ENCODE data around the gene ABCB1. TPM values are rescaled to one million over a fixed set of nuclear protein-coding genes. Genes with fewer than 3 reads are reported as not detected.

ABCB1 gene
- total and polyA plus RNA-seq, 3 donors from 2014 or later: 6.5 to 8.6 (median 7.1) TPM

DNA sequence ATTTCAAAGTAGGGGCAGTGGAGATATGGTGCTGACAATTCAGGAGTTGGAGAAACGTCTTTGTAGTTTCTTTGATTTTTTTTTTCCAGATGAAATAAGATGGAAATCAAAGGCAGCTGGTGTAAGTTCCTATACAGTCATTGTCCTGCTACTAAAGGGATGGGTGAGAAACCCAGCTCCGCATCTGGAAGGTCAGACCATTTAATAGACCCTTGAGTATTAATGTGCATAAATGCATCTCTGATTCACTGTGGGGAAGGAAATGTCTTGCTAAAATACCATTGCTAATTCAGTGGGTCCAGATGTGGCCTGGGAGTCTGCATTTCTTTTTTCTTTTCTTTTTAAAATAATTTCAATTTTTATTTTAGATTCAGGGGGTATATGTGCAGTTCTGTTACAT lies 140.7 kb downstream of the ABCB1 start:
- H3K27ac ChIP-seq: no peak overlapping the region
- no peak for DNase-seq
- H3K27me3 ChIP-seq: no peaks in the 10 kb centered on the region
- 82 to 86% methylated on average over 2 of the region's 2 CpGs for WGBS, 2 donors
- intact Hi-C loops (cut with DNase I; ENCODE audit: low total_unique reads): no loop called here
- H3K4me3 ChIP-seq: no peak overlapping the region
- no peaks in the 10 kb centered on the region for H3K36me3 ChIP-seq (ENCODE audit: low read depth, missing control alignments)
- H3K9me3 ChIP-seq: no peaks in the 10 kb centered on the region
- TF ChIP-seq POLR2A (IDR thresholded peaks at IDR 0.05): no peak
- TF ChIP-seq, protein P1, sequence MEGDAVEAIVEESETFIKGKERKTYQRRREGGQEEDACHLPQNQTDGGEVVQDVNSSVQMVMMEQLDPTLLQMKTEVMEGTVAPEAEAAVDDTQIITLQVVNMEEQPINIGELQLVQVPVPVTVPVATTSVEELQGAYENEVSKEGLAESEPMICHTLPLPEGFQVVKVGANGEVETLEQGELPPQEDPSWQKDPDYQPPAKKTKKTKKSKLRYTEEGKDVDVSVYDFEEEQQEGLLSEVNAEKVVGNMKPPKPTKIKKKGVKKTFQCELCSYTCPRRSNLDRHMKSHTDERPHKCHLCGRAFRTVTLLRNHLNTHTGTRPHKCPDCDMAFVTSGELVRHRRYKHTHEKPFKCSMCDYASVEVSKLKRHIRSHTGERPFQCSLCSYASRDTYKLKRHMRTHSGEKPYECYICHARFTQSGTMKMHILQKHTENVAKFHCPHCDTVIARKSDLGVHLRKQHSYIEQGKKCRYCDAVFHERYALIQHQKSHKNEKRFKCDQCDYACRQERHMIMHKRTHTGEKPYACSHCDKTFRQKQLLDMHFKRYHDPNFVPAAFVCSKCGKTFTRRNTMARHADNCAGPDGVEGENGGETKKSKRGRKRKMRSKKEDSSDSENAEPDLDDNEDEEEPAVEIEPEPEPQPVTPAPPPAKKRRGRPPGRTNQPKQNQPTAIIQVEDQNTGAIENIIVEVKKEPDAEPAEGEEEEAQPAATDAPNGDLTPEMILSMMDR (IDR thresholded peaks at IDR 0.05): no peak
- no peaks in the 10 kb centered on the region for H3K4me1 ChIP-seq

DNA sequence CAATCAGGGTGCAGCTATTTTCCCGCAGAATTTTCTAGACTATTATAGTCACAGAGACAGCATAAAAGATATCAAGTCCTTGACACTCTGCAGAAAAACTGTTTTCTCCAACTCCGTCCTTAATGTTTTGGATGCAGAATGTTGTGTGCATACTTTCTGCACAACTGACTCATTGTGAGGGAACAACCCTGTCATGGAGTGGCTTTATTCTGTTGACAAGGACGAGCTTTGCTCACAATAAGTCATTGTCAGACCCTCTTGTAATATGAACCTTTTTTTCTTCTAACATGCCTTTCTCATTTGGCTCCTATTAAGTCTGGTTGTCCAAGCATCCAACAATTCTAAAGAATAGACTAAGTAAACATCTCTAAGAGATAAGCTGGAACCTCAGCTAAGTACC lies 142.5 kb downstream of the ABCB1 start:
- Histone ChIP-seq H3K9me3 (no peaks in the 10 kb centered on the region), H3K27ac (no peak overlapping the region), H3K27me3 (no peaks in the 10 kb centered on the region), H3K4me3 (no peak overlapping the region), H3K4me1 (no peaks in the 10 kb centered on the region), H3K36me3 (ENCODE audit: low read depth, missing control alignments) (no peaks in the 10 kb centered on the region)
- no peak for DNase-seq
- intact Hi-C loops (cut with DNase I; ENCODE audit: low total_unique reads): no loop called here
- 70 to 76% methylated on average over 3 of the region's 3 CpGs for WGBS, 2 donors
- TF ChIP-seq, protein P1 (IDR thresholded peaks at IDR 0.05): no peak
- no peak for TF ChIP-seq POLR2A (IDR thresholded peaks at IDR 0.05)

DNA sequence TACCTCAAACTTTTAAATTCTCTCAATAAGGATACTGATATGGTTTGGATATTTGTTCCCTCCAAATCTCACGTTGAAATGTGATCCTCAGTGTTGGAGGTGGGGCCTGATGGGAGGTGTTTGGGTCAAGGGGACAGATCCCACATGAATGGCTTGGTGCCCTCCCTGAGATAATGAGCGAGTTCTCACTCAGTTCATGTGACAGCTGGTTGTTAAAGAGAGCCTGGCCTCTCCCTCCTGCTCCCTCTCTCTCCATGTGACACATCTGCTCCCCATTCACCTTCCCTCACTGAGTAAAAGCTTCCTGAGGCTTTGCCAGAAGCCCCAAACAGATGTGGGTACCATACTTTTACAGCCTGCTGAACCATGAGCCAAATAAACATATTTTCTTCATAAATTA lies 144.4 kb downstream of the ABCB1 start:
- 42 to 46% methylated on average over 2 of the region's 2 CpGs for WGBS, 2 donors
- H3K4me1 ChIP-seq: no peaks in the 10 kb centered on the region
- intact Hi-C loops (cut with DNase I; ENCODE audit: low total_unique reads): no loop called here

More for the DNA sequence above, 144.4 kb downstream of the ABCB1 start:
- H3K4me3 ChIP-seq: no peak overlapping the region
- no peak for DNase-seq
- no peaks in the 10 kb centered on the region for H3K36me3 ChIP-seq (ENCODE audit: low read depth, missing control alignments)
- H3K27me3 ChIP-seq: no peaks in the 10 kb centered on the region
- no peak for TF ChIP-seq POLR2A (IDR thresholded peaks at IDR 0.05)
- TF ChIP-seq, protein P1 (IDR thresholded peaks at IDR 0.05): no peak
- H3K9me3 ChIP-seq: no peaks in the 10 kb centered on the region
- H3K27ac ChIP-seq: no peak overlapping the region

Other genes with a start within 250 kb of the ABCB1 start
- gene ABCB4, start 125.2 kb downstream of the ABCB1 start, total RNA-seq: 1 to 10 TPM; 2.0 to 2.6 TPM
- gene ABCB4, start 125.2 kb downstream of the ABCB1 start, polyA plus RNA-seq (ENCODE audit: insufficient read depth, low read depth, low replicate concordance): 1.7 TPM
- gene RUNDC3B, start 27.5 kb upstream of the ABCB1 start, total RNA-seq: 10 to 100 TPM in 1 of 2 donors, 1 to 10 TPM in 1; 8.9 to 16.4 TPM
- 8.5 TPM for gene RUNDC3B, start 27.5 kb upstream of the ABCB1 start, polyA plus RNA-seq (ENCODE audit: insufficient read depth, low read depth, low replicate concordance)